Prostate gland (tissue), 2 donors: Measurements from ENCODE around the gene RNF223.

Experiments
- CTCF ChIP-seq, 4 experiments: fragments of 200-600 bp in 2 of 4; fragments of 450-650 bp in 2 of 4; sonication (generic) in 2 of 4; IDR thresholded peaks; 1 replicate in 3 of 4; 2 replicates in 1 of 4; pipeline ENCODE4 v1.5.1; 2016 to 2019; ENCODE audit warnings: antibody characterized with exemption in 4 of 4, mild to moderate bottlenecking in 2 of 4, moderate library complexity in 2 of 4
- POLR2A ChIP-seq: fragments of 450-650 bp; IDR thresholded peaks from one replicate; pipeline ENCODE4 v1.6.1; 2016; ENCODE audit warnings: antibody characterized with exemption, mild to moderate bottlenecking
- POLR2AphosphoS5 ChIP-seq: sonication (generic); formaldehyde crosslinking; IDR thresholded peaks from one replicate; pipeline ENCODE4 v1.6.1; 2017; ENCODE audit warnings: antibody characterized with exemption

GRCh38 chr1:1116701-1117468, 42.8 kb upstream of the RNF223 start:
- TF ChIP-seq CTCF (IDR thresholded peaks at IDR 0.05) (no peak), POLR2A (no peak), POLR2AphosphoS5 (no peak)
